ENCODE measurements around the gene FAF1.
"Not testable (repeated sequence)": the region's sequence is repeated elsewhere in the genome, so short reads cannot be mapped to it uniquely, and the experiment has no call there.

Gene FAF1

GRCh38 chr1:50858761-50859160 lies 101.3 kb downstream of the FAF1 start:
- in situ Hi-C loops (cut with MboI; ENCODE audit: low sequenced_read_pairs) = no loop called here

- in situ Hi-C loops (cut with MboI; ENCODE audit: low sequenced_read_pairs) = no loop called here
Observed at GRCh38 chr1:50857702-50858101, 102.4 kb downstream of the FAF1 start.

GRCh38 chr1:50853325-50853724 lies 106.7 kb downstream of the FAF1 start:
- in situ Hi-C loops (cut with MboI; ENCODE audit: low sequenced_read_pairs) = no loop called here

DNA sequence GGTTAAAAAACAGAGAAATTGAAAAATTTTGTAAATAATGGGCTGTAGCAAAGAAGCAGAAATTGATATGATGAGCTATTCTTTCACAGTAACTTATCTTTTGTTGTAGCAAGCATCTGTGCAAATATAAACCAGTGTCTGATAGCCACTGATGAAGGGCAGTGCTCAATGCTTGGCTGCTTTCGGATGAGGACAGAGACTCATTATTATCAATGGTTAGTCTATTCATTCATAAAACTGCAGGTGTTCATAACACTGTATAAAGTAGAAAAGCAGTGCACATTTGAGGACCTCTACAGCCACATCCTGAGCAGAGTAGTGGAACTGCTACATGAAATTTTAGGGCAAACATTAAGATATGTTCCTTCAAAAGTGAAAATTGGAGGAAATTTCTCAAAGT lies 107.2 kb downstream of the FAF1 start:
- in situ Hi-C loops (cut with MboI; ENCODE audit: low sequenced_read_pairs) = no loop called here

GRCh38 chr1:50851466-50851865 lies 108.6 kb downstream of the FAF1 start:
- in situ Hi-C loops (cut with MboI; ENCODE audit: low sequenced_read_pairs) = no loop called here

GRCh38 chr1:50851034-50851433 lies 109.0 kb downstream of the FAF1 start:
- in situ Hi-C loops (cut with MboI; ENCODE audit: low sequenced_read_pairs) = no loop called here

- in situ Hi-C loops (cut with MboI; ENCODE audit: low sequenced_read_pairs) = no loop called here
Observed at GRCh38 chr1:50847303-50847702, 112.8 kb downstream of the FAF1 start.

- in situ Hi-C loops (cut with MboI; ENCODE audit: low sequenced_read_pairs) = no loop called here
Observed at GRCh38 chr1:50846224-50846839, 113.7 kb downstream of the FAF1 start.

GRCh38 chr1:50841791-50842387 lies 118.2 kb downstream of the FAF1 start:
- in situ Hi-C loops (cut with MboI; ENCODE audit: low sequenced_read_pairs) = no loop called here

DNA sequence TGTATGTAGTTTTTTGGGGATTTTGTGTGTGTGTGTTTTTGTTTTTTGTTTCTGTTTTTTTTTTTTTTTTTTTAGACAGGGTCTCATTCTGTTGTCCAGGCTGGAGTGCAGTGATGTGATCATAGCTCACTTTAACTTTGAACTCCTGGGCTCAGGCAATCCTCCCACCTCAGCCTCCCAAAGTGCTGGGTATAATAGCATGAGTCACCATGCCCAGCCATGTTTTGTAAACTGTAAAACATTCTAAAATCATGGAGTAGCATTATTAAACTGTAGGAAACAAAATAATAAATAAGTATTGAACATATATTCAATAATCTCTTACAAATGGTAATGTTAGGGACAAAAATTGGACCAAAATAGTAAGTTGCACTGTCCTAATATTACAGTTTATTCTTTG lies 124.0 kb downstream of the FAF1 start:
- in situ Hi-C loops (cut with MboI; ENCODE audit: low sequenced_read_pairs) = no loop called here

DNA sequence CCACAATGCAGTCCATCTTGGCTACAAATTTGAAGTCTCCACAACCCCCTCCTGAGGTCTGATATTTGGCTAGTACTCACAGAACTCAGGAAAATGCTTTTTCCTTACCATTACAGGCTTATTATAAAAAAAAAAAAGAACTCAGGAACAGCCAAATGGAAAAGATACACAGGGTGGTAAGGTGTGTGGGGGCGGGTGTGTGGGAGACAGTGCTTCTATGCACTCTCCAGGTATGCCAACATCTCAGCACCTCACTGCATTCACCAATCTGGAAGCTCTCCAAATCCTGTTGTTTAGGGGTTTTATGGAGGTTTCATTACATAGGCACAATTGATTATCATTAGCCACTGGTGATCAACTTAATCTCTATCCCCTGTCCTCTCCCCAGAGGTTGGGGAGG lies 126.9 kb downstream of the FAF1 start:
- in situ Hi-C loops (cut with MboI; ENCODE audit: low sequenced_read_pairs) = no loop called here

- in situ Hi-C loops (cut with MboI; ENCODE audit: low sequenced_read_pairs) = no loop called here
Observed at GRCh38 chr1:50832167-50832566, 127.9 kb downstream of the FAF1 start.

GRCh38 chr1:50831300-50832061 lies 128.6 kb downstream of the FAF1 start:
- in situ Hi-C loops (cut with MboI; ENCODE audit: low sequenced_read_pairs) = no loop called here

- in situ Hi-C loops (cut with MboI; ENCODE audit: low sequenced_read_pairs) = no loop called here
Observed at GRCh38 chr1:50830621-50831020, 129.4 kb downstream of the FAF1 start.

DNA sequence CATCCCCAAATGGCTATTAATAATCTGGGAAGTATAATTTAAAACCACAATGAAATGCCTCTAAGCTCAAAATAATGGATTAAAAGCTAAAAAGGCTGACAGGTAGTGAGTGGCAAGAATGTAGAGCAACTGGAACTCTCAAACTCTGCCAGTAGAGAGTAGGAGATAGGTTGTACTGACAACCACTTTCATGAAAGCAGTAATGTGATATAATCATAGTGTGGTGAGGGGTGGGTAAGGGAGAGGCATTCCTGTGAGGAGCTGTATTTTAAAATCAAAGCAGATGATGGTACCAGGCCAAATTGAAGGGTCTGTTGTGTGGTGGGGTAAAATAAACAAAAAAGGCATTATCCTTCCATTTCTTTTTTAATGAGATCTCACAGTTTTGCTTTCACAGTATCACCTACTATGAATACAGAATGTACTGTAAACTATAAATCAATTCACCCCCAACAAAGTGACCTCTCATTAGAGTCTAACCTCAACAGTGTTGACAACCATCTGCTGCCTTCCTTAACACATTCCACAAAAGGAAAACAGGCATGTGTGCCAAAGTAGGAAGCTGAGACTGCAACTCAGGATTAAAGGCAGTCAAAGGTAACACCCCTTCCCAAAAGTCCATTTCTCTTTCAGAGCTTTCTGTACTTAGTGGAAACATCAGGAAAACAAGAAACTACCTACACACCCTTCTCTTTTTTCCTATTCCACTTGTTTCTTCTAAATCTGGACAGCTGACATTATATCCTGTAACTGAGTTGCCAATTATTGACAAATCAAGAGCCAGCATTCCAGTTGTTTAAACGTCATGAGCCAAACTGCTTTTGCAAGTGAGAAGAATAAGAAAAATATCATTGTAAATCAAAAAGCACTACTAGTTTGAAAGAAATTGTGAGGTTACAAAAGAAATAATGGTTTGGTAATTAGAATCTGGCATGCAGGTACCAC lies 130.8 kb downstream of the FAF1 start:
- in situ Hi-C loops (cut with MboI; ENCODE audit: low sequenced_read_pairs) = no loop called here

GRCh38 chr1:50827546-50827945 lies 132.5 kb downstream of the FAF1 start:
- in situ Hi-C loops (cut with MboI; ENCODE audit: low sequenced_read_pairs) = no loop called here

DNA sequence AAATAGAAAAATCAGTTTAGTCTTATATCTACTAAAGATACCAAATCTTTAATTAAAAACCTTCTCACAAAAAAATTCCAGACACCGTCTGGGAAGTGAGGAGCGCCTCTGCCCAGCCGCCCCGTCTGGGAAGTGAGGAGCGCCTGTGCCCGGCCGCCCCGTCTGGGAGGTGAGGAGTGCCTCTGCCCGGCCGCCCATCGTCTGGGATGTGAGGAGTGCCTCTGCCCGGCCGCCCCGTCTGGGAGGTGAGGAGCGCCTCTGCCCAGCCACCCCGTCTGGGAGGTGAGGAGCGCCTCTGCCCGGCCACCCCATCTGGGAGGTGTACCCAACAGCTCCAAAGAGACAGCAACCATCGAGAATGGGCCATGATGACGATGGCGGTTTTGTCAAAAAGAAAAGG lies 133.3 kb downstream of the FAF1 start:
- in situ Hi-C loops (cut with MboI; ENCODE audit: low sequenced_read_pairs) = not testable (repeated sequence)

DNA sequence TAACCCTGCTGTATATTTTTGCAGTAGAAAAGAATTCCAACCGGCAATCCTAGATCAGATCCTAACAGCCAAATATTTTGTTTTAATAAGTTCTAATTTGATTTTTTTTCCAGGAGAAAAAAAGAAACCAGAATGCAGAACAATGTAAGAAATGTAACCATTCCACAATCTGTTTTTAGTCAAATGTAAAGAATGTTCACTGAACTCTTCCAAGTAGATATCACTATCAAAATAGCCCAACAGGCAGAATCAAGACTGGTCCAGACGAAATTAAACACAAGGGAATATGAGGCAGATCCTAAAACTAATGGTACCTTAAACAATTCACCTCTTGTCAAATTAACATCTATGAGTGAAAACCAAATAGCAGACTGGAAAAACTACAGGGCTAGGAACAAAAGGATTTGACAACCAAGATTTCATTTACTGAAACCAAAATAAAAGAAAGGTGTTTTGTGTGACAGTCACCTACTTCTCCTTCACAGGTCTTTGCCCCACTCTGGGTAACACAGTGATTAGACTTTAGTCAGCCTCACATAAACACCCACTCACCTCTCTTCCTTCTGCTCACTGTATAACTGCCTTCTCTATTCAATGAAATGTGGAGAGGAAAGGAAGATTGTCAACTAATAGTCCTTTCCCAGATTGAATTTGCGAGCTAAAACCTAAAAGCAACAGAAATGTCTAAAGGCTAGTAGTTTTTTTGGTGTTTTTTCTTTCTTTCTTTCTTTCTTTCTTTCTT lies 137.9 kb downstream of the FAF1 start:
- in situ Hi-C loops (cut with MboI; ENCODE audit: low sequenced_read_pairs) = no loop called here

GRCh38 chr1:50820545-50820944 lies 139.5 kb downstream of the FAF1 start:
- in situ Hi-C loops (cut with MboI; ENCODE audit: low sequenced_read_pairs) = no loop called here

GRCh38 chr1:50812346-50812745 lies 147.7 kb downstream of the FAF1 start:
- in situ Hi-C loops (cut with MboI; ENCODE audit: low sequenced_read_pairs) = no loop called here

DNA sequence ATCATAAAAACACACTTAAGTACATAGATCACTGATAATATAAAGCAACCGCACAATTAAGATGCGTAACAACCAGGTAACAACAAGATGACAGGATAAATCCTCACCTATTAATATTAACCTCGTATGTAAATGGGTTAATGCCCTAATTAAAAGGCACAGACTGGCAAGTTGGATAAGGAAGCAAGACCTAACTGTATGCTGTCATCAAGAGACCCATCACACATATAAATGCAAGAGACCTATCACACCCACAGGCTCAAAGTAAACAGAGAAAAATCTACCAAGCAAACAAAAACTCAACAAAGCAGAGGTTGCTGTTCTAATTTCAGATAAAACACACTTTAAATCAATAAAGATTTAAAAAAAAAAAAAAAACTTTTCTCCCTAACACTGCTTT lies 151.8 kb downstream of the FAF1 start:
- in situ Hi-C loops (cut with MboI; ENCODE audit: low sequenced_read_pairs) = no loop called here

All from HL-60/S4 treated with phorbol 12-myristate 13-acetate at 8.2 ng/mL for 4 days and 3 days (cell line).